BJ (cell line): ENCODE results near the gene SBF2. TPM values are rescaled to one million over a fixed set of nuclear protein-coding genes. Genes with fewer than 3 reads are reported as not detected.

ENCODE experiments used
- CTCF ChIA-PET: fragments of 350-600 bp; formaldehyde crosslinking; extraction: SDS; loops from one replicate; lab custom pipeline; 2021; ENCODE audit warnings: antibody characterized with exemption, inconsistent platforms; lab: Yijun Ruan, JAX
- POLR2A ChIA-PET: fragments of 300-600 bp; sonication (Branson Sonifier 250); formaldehyde crosslinking; extraction: SDS; loops from one replicate; lab custom pipeline; 2021; ENCODE audit warnings: antibody characterized with exemption; lab: Charles Lee
- DNase-seq: peaks from one replicate; pipeline ENCODE4 v3.0.0-alpha.2; 2011; ENCODE audit warnings: low read depth
- H3K27me3 ChIP-seq: 2 replicates; pipeline ENCODE4 v1.6.0; 2011; ENCODE audit warnings: low read length; ENCODE audit not compliant: control insufficient read depth, insufficient read depth
- H3K36me3 ChIP-seq: 2 replicates; pipeline ENCODE4 v1.5.1; 2011; ENCODE audit warnings: low read length; ENCODE audit not compliant: control insufficient read depth, insufficient read depth
- H3K4me3 ChIP-seq: 2 replicates; pipeline ENCODE4 v1.5.1; 2011; ENCODE audit warnings: low read depth, mild to moderate bottlenecking, control low read depth, low read length
- CTCF ChIP-seq: IDR thresholded peaks from 2 replicates; pipeline ENCODE4 v1.5.1; 2011; ENCODE audit warnings: low read depth, mild to moderate bottlenecking, control low read depth, inconsistent platforms, low read length, moderate library complexity; ENCODE audit not compliant: insufficient read depth
- polyA plus RNA-seq: library from polyadenylated mRNA; depleted of rRNA; stranded (reverse); fragments of >200 nt; gene quantifications from 2 replicates; pipeline ENCODE4 v1.2.3, GENCODE V29; 2011

Gene SBF2
- polyA plus RNA-seq, 1 experiment: 33.8 TPM

- no peak for TF ChIP-seq CTCF
- no peak for DNase-seq
- POLR2A ChIA-PET: no interaction called here
- Histone ChIP-seq H3K4me3 (no peak overlapping the region), H3K36me3 (no peaks in the 10 kb centered on the region), H3K27me3 (no peaks in the 10 kb centered on the region)
- CTCF ChIA-PET: no interaction called here
These were observed 171.5 kb downstream of the SBF2 start for GRCh38 chr11:10122326-10123197.

GRCh38 chr11:10118865-10119264, 175.2 kb downstream of the SBF2 start:
- Histone ChIP-seq H3K36me3 (no peaks in the 10 kb centered on the region), H3K4me3 (no peak overlapping the region), H3K27me3 (no peaks in the 10 kb centered on the region)
- no peak for TF ChIP-seq CTCF
- CTCF ChIA-PET: no interaction called here
- no peak for DNase-seq
- POLR2A ChIA-PET: no interaction called here

GRCh38 chr11:10117709-10118351, 176.2 kb downstream of the SBF2 start:
- peak; percentile 49 for DNase-seq
- TF ChIP-seq CTCF: no peak
- POLR2A ChIA-PET: interaction anchor here (0.6 kb wide), 3 partner anchors 63 to 451 kb away, joined by 7 to 10 read pairs (median 7); no protein-coding TSS in a partner anchor
- H3K36me3 ChIP-seq: no peaks in the 10 kb centered on the region
- no peaks in the 10 kb centered on the region for H3K27me3 ChIP-seq
- CTCF ChIA-PET: no interaction called here
- no peak overlapping the region for H3K4me3 ChIP-seq

- no peaks in the 10 kb centered on the region for H3K36me3 ChIP-seq
- ChIA-PET CTCF (interaction anchor here (0.6 to 1.1 kb wide), 2 partner anchors 188 to 610 kb away, joined by 3 to 4 read pairs; partner anchors contain the start of gene ADM), POLR2A (no interaction called here)
- no peak overlapping the region for H3K4me3 ChIP-seq
- TF ChIP-seq CTCF: no peak
- no peak for DNase-seq
- no peaks in the 10 kb centered on the region for H3K27me3 ChIP-seq
These were observed 177.4 kb downstream of the SBF2 start for GRCh38 chr11:10116588-10116987.
